HepG2 (cell line): ENCODE measurements around the gene SLC4A2. TPM values are rescaled to one million over a fixed set of nuclear protein-coding genes. Genes with fewer than 3 reads are reported as not detected.

Source experiments
- AHR ChIP-seq: IDR thresholded peaks from 2 replicates; pipeline ENCODE4 v1.6.1; 2018; ENCODE audit warnings: missing genetic modification reagents, missing compliant biosample characterization
- CEBPG ChIP-seq: IDR thresholded peaks from 2 replicates; pipeline ENCODE4 v1.6.1; 2016
- FOXJ3 ChIP-seq: sonication (generic); formaldehyde crosslinking; IDR thresholded peaks from 2 replicates; pipeline ENCODE4 v1.4.0; 2020; ENCODE audit warnings: missing genetic modification reagents, mild to moderate bottlenecking, borderline replicate concordance
- HIVEP1 ChIP-seq: sonication (generic); formaldehyde crosslinking; IDR thresholded peaks from 2 replicates; pipeline ENCODE4 v1.4.0; 2020; ENCODE audit warnings: mild to moderate bottlenecking, missing genetic modification reagents
- KAT7 ChIP-seq: IDR thresholded peaks from 2 replicates; pipeline ENCODE4 v1.6.1; 2018; ENCODE audit warnings: borderline replicate concordance, missing compliant biosample characterization
- KAT8 ChIP-seq: IDR thresholded peaks from 2 replicates; pipeline ENCODE4 v1.6.1; 2016; ENCODE audit warnings: missing genetic modification reagents, missing compliant biosample characterization
- NR2F2 ChIP-seq: IDR thresholded peaks from 2 replicates; pipeline ENCODE4 v1.6.1; 2012; ENCODE audit warnings: low read depth, inconsistent platforms, borderline replicate concordance
- PHB2 ChIP-seq: fragments of 450-650 bp; IDR thresholded peaks from 2 replicates; pipeline ENCODE4 v1.6.1; 2018; ENCODE audit not compliant: partially characterized antibody
- PLRG1 ChIP-seq: fragments of 450-650 bp; conservative IDR thresholded peaks from 2 replicates; pipeline ENCODE4 v1.6.1; 2016
- STAT5B ChIP-seq: sonication (generic); formaldehyde crosslinking; IDR thresholded peaks from 2 replicates; pipeline ENCODE4 v1.4.0; 2020; ENCODE audit warnings: missing genetic modification reagents
- TARDBP ChIP-seq: sonication (generic); formaldehyde crosslinking; IDR thresholded peaks from 2 replicates; pipeline ENCODE4 v1.8.0; 2022; ENCODE audit warnings: mild to moderate bottlenecking, missing genetic modification reagents
- YEATS2 ChIP-seq: sonication (generic); formaldehyde crosslinking; IDR thresholded peaks from 2 replicates; pipeline ENCODE4 v1.4.0; 2020; ENCODE audit warnings: missing genetic modification reagents, borderline replicate concordance
- ZFP90 ChIP-seq: sonication (generic); formaldehyde crosslinking; IDR thresholded peaks from 2 replicates; pipeline ENCODE4 v1.8.0; 2022; ENCODE audit warnings: missing genetic modification reagents, mild to moderate bottlenecking, inconsistent platforms, borderline replicate concordance
- ZNF10 ChIP-seq: sonication (generic); formaldehyde crosslinking; IDR thresholded peaks from 2 replicates; pipeline ENCODE4 v1.4.0; 2020; ENCODE audit warnings: mild to moderate bottlenecking, low read depth, missing genetic modification reagents, borderline replicate concordance
- ZNF143 ChIP-seq: sonication (generic); formaldehyde crosslinking; IDR thresholded peaks from 2 replicates; pipeline ENCODE4 v1.4.0; 2020; ENCODE audit warnings: missing genetic modification reagents
- ZNF232 ChIP-seq: sonication (generic); formaldehyde crosslinking; IDR thresholded peaks from 2 replicates; pipeline ENCODE4 v1.4.0; 2020; ENCODE audit warnings: missing genetic modification reagents, borderline replicate concordance
- ZNF354B ChIP-seq: sonication (generic); formaldehyde crosslinking; IDR thresholded peaks from 2 replicates; pipeline ENCODE4 v1.8.0; 2022; ENCODE audit warnings: mild to moderate bottlenecking, missing genetic modification reagents
- ZNF496 ChIP-seq: sonication (generic); formaldehyde crosslinking; IDR thresholded peaks from 2 replicates; pipeline ENCODE4 v1.8.1; 2023; ENCODE audit warnings: mild to moderate bottlenecking, moderate library complexity, missing genetic modification reagents; ENCODE audit not compliant: insufficient replicate concordance
- ZNF563 ChIP-seq: sonication (generic); formaldehyde crosslinking; IDR thresholded peaks from 2 replicates; pipeline ENCODE4 v1.8.0; 2022; ENCODE audit warnings: mild to moderate bottlenecking, moderate library complexity, missing genetic modification reagents
- ZNF724P ChIP-seq: sonication (generic); formaldehyde crosslinking; IDR thresholded peaks from 2 replicates; pipeline ENCODE4 v1.8.0; 2022; ENCODE audit warnings: missing genetic modification reagents, borderline replicate concordance
- polyA plus RNA-seq, 8 experiments: library from polyadenylated mRNA; depleted of rRNA in 3 of 8; stranded (reverse) in 7 of 8; unstranded in 1 of 8; fragments of >200 nt; fragmentation: Illumina TruSeq in 4 of 8; extraction: Trizol in 4 of 8; gene quantifications; 2 replicates each; pipeline versions ENCODE4 v1.2.1 to v1.2.3, GENCODE V29; 2011 to 2016; ENCODE audit warnings: low read depth in 4 of 8, missing spikeins in 1 of 8, mixed read lengths in 1 of 8; ENCODE audit not compliant: insufficient read depth in 1 of 8
- total RNA-seq, 5 experiments: library from RNA; depleted of rRNA; stranded (reverse); fragments of >200 nt; fragmentation: Illumina TruSeq; extraction: Trizol; gene quantifications; 2 replicates each; pipeline ENCODE4 v1.2.3, GENCODE V29; 2016; ENCODE audit warnings: low read depth in 1 of 5
- TF ChIP-seq, protein P1 (sequence below): sonication (generic); formaldehyde crosslinking; IDR thresholded peaks from 2 replicates; pipeline ENCODE4 v1.5.0; 2020; ENCODE audit warnings: mild to moderate bottlenecking, missing genetic modification reagents
- TF ChIP-seq, protein P2 (sequence below): sonication (generic); formaldehyde crosslinking; IDR thresholded peaks from 2 replicates; pipeline ENCODE4 v1.8.0; 2022; ENCODE audit warnings: mild to moderate bottlenecking, missing genetic modification reagents, moderate library complexity
- TF ChIP-seq, protein P3 (sequence below): IDR thresholded peaks from 2 replicates; pipeline ENCODE4 v1.6.1; 2018; ENCODE audit warnings: missing genetic modification reagents
- TF ChIP-seq, protein P4 (sequence below): sonication (generic); formaldehyde crosslinking; IDR thresholded peaks from 2 replicates; pipeline ENCODE4 v1.4.0; 2020; ENCODE audit warnings: missing genetic modification reagents

Gene SLC4A2
- total and polyA plus RNA-seq, 2 of the 13 experiments (the other 11 are each of a cell fraction or from before 2014, with no cell fraction given) = 51.9 to 73.4 TPM

DNA sequence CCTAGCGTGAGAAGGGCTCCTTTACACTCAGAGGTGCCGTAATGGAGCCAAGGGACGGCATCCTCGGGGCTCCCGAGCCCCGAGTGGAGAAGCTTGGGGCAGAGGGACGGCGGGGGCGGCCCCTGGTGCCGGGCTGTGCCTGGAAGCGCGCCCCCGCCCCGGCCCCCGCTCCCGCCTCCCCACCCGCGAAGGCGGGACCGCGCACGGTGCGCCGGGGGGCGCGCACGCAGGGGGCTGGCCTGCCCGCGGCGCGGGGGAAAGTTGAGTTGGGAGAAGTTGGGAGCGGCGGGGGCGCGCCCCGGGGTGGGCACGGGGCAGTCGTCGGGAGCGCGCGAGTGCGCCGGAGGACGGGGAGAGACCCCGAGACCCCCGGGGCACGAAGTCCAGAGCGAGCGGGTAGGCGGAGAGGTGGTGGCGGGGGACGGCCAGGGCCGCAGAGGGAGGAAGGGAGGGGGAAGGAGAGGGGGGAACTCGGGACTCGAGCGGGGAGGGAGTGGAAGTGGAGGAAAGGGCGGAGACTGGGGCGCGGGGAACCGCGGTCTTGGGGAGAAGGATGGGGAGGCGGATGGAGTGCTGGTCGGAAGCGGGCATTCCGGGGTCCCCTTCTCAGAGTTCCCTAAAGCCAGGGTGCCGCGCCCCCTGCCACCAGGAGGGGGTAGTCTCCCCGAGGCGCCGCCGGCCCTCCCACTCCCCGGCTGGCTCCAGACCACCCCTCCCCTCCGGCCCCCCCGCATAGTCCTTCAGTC lies at the start of gene SLC4A2 (continued):
- TF ChIP-seq, protein P1, sequence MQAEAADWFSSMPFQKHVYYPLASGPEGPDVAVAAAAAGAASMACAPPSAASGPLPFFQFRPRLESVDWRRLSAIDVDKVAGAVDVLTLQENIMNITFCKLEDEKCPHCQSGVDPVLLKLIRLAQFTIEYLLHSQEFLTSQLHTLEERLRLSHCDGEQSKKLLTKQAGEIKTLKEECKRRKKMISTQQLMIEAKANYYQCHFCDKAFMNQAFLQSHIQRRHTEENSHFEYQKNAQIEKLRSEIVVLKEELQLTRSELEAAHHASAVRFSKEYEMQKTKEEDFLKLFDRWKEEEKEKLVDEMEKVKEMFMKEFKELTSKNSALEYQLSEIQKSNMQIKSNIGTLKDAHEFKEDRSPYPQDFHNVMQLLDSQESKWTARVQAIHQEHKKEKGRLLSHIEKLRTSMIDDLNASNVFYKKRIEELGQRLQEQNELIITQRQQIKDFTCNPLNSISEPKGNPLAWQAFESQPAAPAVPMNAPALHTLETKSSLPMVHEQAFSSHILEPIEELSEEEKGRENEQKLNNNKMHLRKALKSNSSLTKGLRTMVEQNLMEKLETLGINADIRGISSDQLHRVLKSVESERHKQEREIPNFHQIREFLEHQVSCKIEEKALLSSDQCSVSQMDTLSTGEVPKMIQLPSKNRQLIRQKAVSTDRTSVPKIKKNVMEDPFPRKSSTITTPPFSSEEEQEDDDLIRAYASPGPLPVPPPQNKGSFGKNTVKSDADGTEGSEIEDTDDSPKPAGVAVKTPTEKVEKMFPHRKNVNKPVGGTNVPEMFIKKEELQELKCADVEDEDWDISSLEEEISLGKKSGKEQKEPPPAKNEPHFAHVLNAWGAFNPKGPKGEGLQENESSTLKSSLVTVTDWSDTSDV (CRISPR knock-in tag) = no peak
- TF ChIP-seq ZNF724P (CRISPR knock-in tag) (no peak), CEBPG (CRISPR knock-in tag) (no peak), NR2F2 (no peak), AHR (CRISPR knock-in tag) (no peak), TARDBP (CRISPR knock-in tag) (0 out of 2 replicates have a peak, but pooled peaks have one; percentile 30), YEATS2 (CRISPR knock-in tag) (no peak), PHB2 (no peak), ZNF143 (CRISPR knock-in tag) (no peak), HIVEP1 (CRISPR knock-in tag) (no peak), STAT5B (no peak), PLRG1 (no peak), ZNF232 (no peak), FOXJ3 (no peak), ZNF563 (peak; percentile 8; the same call in 1 of the 2 replicates), ZNF10 (CRISPR knock-in tag) (no peak), ZNF354B (CRISPR knock-in tag) (0 out of 2 replicates have a peak, but pooled peaks have one; percentile 38), ZNF496 (CRISPR knock-in tag) (no peak), ZFP90 (CRISPR knock-in tag) (no peak), KAT7 (CRISPR knock-in tag) (peak; percentile 55; the same call in 1 of the 2 replicates), KAT8 (CRISPR knock-in tag) (no peak)
- TF ChIP-seq, protein P2, sequence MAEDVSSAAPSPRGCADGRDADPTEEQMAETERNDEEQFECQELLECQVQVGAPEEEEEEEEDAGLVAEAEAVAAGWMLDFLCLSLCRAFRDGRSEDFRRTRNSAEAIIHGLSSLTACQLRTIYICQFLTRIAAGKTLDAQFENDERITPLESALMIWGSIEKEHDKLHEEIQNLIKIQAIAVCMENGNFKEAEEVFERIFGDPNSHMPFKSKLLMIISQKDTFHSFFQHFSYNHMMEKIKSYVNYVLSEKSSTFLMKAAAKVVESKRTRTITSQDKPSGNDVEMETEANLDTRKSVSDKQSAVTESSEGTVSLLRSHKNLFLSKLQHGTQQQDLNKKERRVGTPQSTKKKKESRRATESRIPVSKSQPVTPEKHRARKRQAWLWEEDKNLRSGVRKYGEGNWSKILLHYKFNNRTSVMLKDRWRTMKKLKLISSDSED (CRISPR knock-in tag) = no peak
- TF ChIP-seq, protein P3, sequence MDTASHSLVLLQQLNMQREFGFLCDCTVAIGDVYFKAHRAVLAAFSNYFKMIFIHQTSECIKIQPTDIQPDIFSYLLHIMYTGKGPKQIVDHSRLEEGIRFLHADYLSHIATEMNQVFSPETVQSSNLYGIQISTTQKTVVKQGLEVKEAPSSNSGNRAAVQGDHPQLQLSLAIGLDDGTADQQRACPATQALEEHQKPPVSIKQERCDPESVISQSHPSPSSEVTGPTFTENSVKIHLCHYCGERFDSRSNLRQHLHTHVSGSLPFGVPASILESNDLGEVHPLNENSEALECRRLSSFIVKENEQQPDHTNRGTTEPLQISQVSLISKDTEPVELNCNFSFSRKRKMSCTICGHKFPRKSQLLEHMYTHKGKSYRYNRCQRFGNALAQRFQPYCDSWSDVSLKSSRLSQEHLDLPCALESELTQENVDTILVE (CRISPR knock-in tag) = no peak
- TF ChIP-seq, protein P4, sequence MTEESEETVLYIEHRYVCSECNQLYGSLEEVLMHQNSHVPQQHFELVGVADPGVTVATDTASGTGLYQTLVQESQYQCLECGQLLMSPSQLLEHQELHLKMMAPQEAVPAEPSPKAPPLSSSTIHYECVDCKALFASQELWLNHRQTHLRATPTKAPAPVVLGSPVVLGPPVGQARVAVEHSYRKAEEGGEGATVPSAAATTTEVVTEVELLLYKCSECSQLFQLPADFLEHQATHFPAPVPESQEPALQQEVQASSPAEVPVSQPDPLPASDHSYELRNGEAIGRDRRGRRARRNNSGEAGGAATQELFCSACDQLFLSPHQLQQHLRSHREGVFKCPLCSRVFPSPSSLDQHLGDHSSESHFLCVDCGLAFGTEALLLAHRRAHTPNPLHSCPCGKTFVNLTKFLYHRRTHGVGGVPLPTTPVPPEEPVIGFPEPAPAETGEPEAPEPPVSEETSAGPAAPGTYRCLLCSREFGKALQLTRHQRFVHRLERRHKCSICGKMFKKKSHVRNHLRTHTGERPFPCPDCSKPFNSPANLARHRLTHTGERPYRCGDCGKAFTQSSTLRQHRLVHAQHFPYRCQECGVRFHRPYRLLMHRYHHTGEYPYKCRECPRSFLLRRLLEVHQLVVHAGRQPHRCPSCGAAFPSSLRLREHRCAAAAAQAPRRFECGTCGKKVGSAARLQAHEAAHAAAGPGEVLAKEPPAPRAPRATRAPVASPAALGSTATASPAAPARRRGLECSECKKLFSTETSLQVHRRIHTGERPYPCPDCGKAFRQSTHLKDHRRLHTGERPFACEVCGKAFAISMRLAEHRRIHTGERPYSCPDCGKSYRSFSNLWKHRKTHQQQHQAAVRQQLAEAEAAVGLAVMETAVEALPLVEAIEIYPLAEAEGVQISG = no peak
